ENCODE results near the gene EHBP1L1.

Gene EHBP1L1

DNA sequence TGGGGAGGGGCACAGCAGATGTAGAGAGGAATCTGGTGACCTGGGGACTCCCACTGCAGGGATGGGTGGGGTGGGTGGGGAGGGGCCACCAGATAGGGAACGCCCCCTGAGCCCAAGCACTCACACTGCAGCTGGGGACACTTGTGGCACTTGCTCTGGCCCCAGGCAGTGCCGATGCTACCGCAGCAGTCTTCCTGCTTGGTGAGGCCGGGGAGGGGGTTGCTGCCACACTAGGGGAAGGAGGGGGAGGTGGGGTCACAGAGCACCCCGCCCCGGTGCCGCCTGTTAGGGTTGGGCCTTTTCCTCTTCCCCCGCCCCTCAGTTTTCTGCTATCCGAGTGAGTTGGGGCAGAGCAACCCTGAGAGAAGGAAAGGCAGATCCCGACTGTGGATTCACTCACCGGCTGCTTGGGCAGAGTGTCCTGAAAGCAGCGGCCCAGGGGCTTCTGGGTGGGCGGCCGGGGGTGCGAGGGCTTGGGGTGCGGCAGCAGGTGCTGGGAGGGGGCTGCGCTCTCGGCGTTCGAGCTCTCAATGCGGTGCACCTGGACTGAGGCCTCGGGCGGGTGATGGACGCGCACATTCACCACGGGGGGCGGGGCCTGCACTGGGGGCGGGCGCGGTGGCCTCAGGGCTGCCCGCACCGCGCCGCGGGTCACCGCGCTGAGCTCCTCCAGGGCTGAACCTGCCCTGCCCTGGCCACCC is 22.4 kb upstream of the EHBP1L1 start:
- H3K4me3 ChIP-seq: no peak overlapping the region
- DNase-seq (ENCODE audit: low spot score): no peak
- H3K27ac ChIP-seq: peak overlapping the region in 1 of 2 donors; percentile 99
- TF ChIP-seq, protein P1, sequence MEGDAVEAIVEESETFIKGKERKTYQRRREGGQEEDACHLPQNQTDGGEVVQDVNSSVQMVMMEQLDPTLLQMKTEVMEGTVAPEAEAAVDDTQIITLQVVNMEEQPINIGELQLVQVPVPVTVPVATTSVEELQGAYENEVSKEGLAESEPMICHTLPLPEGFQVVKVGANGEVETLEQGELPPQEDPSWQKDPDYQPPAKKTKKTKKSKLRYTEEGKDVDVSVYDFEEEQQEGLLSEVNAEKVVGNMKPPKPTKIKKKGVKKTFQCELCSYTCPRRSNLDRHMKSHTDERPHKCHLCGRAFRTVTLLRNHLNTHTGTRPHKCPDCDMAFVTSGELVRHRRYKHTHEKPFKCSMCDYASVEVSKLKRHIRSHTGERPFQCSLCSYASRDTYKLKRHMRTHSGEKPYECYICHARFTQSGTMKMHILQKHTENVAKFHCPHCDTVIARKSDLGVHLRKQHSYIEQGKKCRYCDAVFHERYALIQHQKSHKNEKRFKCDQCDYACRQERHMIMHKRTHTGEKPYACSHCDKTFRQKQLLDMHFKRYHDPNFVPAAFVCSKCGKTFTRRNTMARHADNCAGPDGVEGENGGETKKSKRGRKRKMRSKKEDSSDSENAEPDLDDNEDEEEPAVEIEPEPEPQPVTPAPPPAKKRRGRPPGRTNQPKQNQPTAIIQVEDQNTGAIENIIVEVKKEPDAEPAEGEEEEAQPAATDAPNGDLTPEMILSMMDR (IDR thresholded peaks at IDR 0.05): no peak

DNA sequence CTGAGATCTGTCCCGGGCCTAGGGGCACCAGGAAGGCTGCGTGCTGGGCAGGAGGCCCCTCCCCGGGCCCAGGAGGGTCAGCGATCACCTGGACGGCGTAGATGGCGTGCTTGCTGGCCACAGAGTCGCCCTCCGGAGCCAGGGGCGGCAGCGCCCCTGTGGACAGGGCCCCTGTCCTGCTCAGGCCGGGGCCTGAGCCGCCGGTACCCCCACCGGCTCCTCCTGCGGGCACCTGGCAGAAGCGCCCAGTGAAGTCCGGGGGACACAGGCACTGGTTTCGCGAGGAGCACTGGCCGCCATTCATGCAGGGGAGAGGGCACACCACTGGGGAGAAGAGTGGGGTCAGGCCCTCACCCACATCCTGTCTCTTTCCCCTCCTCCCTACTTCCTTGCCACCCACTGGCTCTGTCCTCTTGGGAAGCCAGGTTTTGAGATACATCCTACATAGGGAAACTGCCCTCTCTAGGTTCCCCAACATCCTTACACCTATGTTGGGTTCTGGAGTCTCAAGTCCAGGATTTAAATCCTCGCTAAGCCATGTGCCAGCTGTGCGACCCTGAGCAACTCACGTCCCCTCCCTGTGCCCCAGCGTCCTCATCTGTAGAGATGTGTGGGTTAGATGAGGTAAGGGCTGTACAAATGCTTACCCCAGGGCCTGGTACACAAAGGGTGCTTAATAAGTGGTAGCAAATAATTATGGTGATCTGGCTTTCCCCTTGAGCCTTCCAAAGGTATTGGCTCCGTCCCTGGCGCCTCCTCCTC is 21.6 kb upstream of the EHBP1L1 start:
- DNase-seq (ENCODE audit: low spot score): no peak
- TF ChIP-seq, protein P1 (IDR thresholded peaks at IDR 0.05): no peak
- peak overlapping the region in 1 of 2 donors; percentile 99 for H3K27ac ChIP-seq
- no peak overlapping the region for H3K4me3 ChIP-seq

DNA sequence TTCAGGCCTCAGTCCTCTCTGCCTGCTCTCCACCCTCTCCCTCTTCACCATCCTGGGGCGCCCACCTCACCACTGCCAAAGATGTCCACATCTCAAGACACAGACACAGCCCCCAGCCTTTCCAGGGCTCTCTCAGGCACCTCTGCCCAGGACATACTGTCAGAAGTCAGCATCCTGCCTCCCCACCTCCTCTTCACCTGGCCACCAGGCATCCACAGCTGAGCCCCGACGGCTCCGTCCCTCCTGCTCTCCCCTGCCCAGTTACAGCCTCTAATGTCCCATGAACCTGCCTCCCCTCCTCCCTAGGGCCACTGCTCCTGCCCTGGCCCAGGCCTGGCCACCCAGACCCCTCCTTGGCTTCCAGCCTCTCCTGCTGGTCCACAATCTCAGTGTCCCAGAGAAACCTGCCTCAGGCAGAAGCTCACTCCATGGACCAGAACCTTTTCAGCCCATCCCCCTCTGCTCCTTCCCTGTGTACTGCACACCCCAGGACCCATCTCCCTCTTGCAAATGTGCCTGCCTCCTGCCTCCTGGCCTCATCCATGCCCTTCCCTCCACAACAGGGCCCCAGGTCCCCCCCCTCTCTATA is 20.9 kb upstream of the EHBP1L1 start:
- TF ChIP-seq, protein P1 (IDR thresholded peaks at IDR 0.05): no peak
- H3K4me3 ChIP-seq: no peak overlapping the region
- DNase-seq (ENCODE audit: low spot score): no peak
- peak overlapping the region; percentile 97 to 99 for H3K27ac ChIP-seq

DNA sequence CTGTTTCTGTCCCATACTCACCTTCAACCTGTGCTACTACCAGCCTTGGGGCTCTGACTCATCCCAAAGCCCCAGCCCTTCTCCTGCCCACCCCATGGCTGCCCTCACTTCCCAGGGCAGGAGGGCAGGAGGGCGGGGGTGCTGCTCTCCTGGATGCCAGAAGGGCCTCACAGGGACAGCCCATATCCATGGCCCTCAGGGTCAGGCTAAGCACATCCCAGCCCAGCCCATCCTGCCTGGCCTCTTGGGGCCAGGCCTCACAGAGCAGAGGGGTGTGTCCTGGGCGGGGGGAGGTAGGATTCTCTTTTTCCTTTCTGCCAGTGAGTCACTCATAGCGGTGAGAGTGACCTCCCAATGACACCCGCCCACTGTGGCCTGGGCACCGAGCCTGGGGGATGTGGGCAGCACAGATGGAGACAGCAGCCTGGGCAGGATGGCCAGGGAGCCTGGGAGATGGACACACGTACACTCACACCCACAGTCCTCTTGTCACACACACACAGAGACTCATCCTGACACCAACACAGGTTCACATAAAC is 20.1 kb upstream of the EHBP1L1 start:
- peak overlapping the region; percentile 97 to 99 for H3K27ac ChIP-seq

DNA sequence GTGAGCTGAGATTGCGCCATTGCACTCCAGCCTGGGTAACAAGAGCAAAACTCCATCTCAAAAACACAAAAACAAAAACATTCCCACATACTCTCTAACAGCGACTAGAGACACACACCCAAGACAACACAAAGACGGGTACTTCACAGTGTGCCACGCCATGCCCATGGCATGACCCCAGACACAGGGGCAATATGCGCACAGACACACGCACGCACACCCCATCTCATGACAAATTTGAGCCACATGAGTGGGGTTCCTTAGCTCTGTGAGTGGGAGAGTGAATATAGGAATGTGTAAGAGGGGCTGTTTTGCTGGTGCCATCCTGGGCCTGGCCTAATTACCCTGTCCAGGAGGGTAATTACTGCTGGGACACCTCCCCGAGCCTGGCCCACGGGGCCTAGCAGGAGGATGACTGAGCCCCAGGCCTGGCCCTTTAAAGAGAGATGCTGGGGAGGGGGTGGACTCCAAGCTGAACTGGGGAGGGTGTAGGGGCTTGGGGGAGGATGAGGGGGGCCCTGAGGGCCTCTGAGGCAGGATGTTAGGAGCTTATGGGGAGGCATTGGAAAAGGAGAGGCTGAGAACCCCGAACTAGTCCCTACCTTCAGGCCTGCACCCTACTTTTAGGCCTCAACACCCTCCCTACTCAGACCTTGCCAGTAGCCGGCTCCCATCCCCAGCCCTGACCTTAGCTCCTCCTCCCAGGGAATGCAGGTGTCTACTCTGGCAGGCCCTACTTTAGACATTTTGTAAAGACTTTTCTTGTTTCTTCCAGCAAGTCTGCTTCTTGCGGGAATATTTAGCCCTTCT is 19.2 kb upstream of the EHBP1L1 start:
- TF ChIP-seq, protein P1 (IDR thresholded peaks at IDR 0.05): no peak

More for the DNA sequence above, 20.1 kb upstream of the EHBP1L1 start:
- peak overlapping the region; percentile 82 for H3K4me3 ChIP-seq
- TF ChIP-seq, protein P1 (IDR thresholded peaks at IDR 0.05): no peak
- peak; percentile 87 for DNase-seq (ENCODE audit: low spot score)

DNA sequence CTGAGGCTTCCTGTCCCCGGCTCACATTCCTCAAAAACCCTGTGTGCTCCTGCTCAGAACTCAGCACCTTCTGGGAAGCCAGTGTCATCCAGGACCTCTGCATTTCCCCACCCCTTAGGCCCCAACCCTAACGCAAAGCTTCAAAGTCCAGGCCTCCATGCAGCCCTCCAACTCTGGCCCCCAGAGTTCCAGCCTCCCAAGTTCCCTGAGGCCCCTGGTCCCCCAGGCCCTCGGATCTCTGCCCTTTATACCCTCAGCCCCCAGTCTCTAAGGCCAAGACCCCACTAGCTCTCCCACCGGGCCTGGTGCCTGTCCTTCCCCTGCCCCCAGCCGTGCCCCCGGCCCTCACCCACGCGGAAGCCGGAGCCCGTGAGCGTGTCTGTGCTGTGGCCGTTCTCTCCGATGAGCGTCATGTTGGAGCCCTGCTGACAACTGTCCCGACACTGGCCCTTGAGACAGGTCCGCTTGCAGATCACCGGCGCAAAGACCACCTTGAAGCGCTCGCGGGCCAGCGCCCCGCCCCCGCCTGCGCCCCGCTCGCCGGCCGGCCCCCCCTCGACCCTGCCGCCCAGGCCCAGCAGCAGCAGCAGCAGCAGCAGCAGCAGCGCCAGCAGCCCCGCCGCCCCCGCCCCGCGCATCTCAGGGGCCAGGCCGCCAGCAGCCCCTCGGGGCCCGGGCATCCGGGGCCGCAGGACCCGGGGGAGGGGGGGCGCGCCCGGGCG is 18.4 kb upstream of the EHBP1L1 start:
- peak; percentile 78 for DNase-seq (ENCODE audit: low spot score)
- TF ChIP-seq, protein P1 (IDR thresholded peaks at IDR 0.05): no peak

More for the DNA sequence above, 19.2 kb upstream of the EHBP1L1 start:
- Histone ChIP-seq H3K4me3 (peak overlapping the region; percentile 82), H3K27ac (peak overlapping the region; percentile 97 to 99)
- DNase-seq (ENCODE audit: low spot score): peak; percentile 74

More for the DNA sequence above, 18.4 kb upstream of the EHBP1L1 start:
- Histone ChIP-seq H3K4me3 (peak overlapping the region; percentile 82), H3K27ac (peak overlapping the region; percentile 97 to 99)
